Tibial nerve (tissue), 4 donors: ENCODE results near the gene TAS2R1. TPM values are rescaled to one million over a fixed set of nuclear protein-coding genes. Genes with fewer than 3 reads are reported as not detected.

Source experiments
- DNase-seq, 2 donors: peaks; one replicate each; pipeline ENCODE4 v3.0.0-alpha.2; 2019; ENCODE audit warnings: low spot score in 2 of 2
- H3K27ac ChIP-seq, 4 donors: fragments of 200-600 bp; sonication (generic) in 3 of 4; one replicate each; pipeline ENCODE4 v1.5.1; 2017 to 2019; ENCODE audit warnings: mild to moderate bottlenecking in 1 of 4
- H3K27me3 ChIP-seq, 2 donors: fragments of 200-600 bp; sonication (generic) in 1 of 2; one replicate each; pipeline versions ENCODE4 v1.5.1 to v1.6.0; 2017 to 2019
- H3K36me3 ChIP-seq, 3 donors: fragments of 200-600 bp; sonication (generic); one replicate each; pipeline ENCODE4 v1.5.1; 2018 to 2019
- H3K4me1 ChIP-seq, 4 donors: fragments of 200-600 bp; sonication (generic) in 3 of 4; one replicate each; pipeline ENCODE4 v1.5.1; 2017 to 2019
- H3K4me3 ChIP-seq, 4 donors: fragments of 200-600 bp; sonication (generic) in 3 of 4; one replicate each; pipeline ENCODE4 v1.5.1; 2017 to 2019; ENCODE audit warnings: mild to moderate bottlenecking in 1 of 4, moderate library complexity in 1 of 4
- H3K9me3 ChIP-seq, 4 donors: fragments of 200-600 bp; sonication (generic) in 3 of 4; one replicate each; pipeline ENCODE4 v1.5.1; 2017 to 2019
- CTCF ChIP-seq, 5 experiments: fragments of 200-600 bp in 3 of 5; fragments of 450-650 bp in 2 of 5; sonication (generic) in 3 of 5; IDR thresholded peaks; one replicate each; pipeline ENCODE4 v1.5.1; 2016 to 2019; ENCODE audit warnings: antibody characterized with exemption in 5 of 5, mild to moderate bottlenecking in 3 of 5, moderate library complexity in 2 of 5
- EP300 ChIP-seq, 2 donors: sonication (generic); formaldehyde crosslinking; IDR thresholded peaks; one replicate each; pipeline ENCODE4 v1.6.1; 2017; ENCODE audit warnings: antibody characterized with exemption in 2 of 2, mild to moderate bottlenecking in 1 of 2
- POLR2A ChIP-seq, 2 donors: fragments of 450-650 bp; IDR thresholded peaks; one replicate each; pipeline ENCODE4 v1.6.1; 2017; ENCODE audit warnings: antibody characterized with exemption in 2 of 2, mild to moderate bottlenecking in 2 of 2, moderate library complexity in 2 of 2
- WGBS, 2 donors: methylation state at CpG; one replicate each; pipeline ENCODE4 v1.1.5; 2018; 5-methylcytosine and 5-hydroxymethylcytosine counted together
- total RNA-seq, 4 donors: library from RNA; depleted of rRNA; stranded (reverse); fragments of >200 nt; gene quantifications; one replicate each; pipeline ENCODE4 v1.1.0, GENCODE V29; 2016

The TAS2R1 gene
- total RNA-seq, 4 donors from 2014 or later: not detected

DNA sequence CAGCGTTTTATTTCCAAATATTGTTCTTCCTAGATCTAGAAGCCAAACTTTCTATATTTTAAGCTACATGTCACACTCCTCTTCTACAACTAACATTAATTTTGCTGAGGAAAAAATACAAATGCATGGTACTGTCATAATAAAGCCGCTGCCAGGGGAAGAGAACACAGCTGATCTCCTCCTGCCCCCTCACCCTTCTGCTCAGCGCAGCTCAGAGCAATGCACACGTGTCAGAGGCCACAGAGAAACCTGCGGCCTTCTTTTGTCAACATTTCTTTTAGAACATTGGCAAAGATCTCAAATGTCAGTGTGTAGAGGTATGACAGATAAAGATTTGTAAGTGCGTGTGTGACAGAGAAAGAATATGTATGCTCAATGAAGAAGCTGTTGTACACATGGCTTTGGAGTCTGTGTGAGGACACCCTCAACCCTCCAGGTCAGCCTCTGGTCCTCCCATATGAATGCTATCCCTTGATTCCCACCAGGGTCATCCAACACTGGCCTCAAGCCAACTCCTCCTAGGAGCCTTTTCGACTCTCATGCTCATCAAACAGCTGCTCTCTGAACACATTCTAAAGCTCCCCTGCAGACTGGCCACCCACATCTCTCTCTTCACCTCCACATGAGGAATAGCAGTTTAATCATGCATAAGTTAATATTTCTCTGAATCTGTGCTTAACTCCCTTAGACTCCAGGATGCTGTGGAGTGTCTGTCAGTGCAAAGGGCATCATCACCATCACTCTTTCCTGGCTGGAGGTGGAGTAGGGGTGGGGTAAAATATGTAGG is 40.9 kb downstream of the TAS2R1 start:
- no peaks in the 10 kb centered on the region for H3K9me3 ChIP-seq
- no peaks in the 10 kb centered on the region for H3K36me3 ChIP-seq
- no peak for TF ChIP-seq CTCF (IDR thresholded peaks at IDR 0.05)
- TF ChIP-seq EP300 (IDR thresholded peaks at IDR 0.05): no peak
- TF ChIP-seq POLR2A (IDR thresholded peaks at IDR 0.05): no peak
- no peaks in the 10 kb centered on the region for H3K27me3 ChIP-seq
- H3K4me1 ChIP-seq: no peaks in the 10 kb centered on the region
- no peak overlapping the region for H3K27ac ChIP-seq
- DNase-seq: no peak
- no peak overlapping the region for H3K4me3 ChIP-seq
- 74 to 79% methylated on average over 7 of the region's 7 CpGs for WGBS, 2 donors

- TF ChIP-seq CTCF (IDR thresholded peaks at IDR 0.05): no peak
- TF ChIP-seq EP300 (IDR thresholded peaks at IDR 0.05): no peak
- no peak for TF ChIP-seq POLR2A (IDR thresholded peaks at IDR 0.05)
- Histone ChIP-seq H3K4me1 (no peaks in the 10 kb centered on the region), H3K27ac (no peak overlapping the region), H3K27me3 (no peaks in the 10 kb centered on the region), H3K36me3 (no peaks in the 10 kb centered on the region), H3K4me3 (no peak overlapping the region), H3K9me3 (no peaks in the 10 kb centered on the region)
- WGBS, 2 donors: 68 to 80% methylated on average over 6 of the region's 6 CpGs
- DNase-seq: no peak
These were observed 41.9 kb downstream of the TAS2R1 start for GRCh38 chr5:9588254-9588653.

- no peak overlapping the region for H3K27ac ChIP-seq
- no peaks in the 10 kb centered on the region for H3K4me1 ChIP-seq
- H3K4me3 ChIP-seq: no peak overlapping the region
- H3K27me3 ChIP-seq: no peaks in the 10 kb centered on the region
- DNase-seq: no peak
- peaks cover 0 to 6% (median 0%) of the 10 kb centered on the region in 4 donors for H3K9me3 ChIP-seq
- H3K36me3 ChIP-seq: no peaks in the 10 kb centered on the region
- no peak for TF ChIP-seq CTCF (IDR thresholded peaks at IDR 0.05)
- TF ChIP-seq POLR2A (IDR thresholded peaks at IDR 0.05): no peak
- no peak for TF ChIP-seq EP300 (IDR thresholded peaks at IDR 0.05)
These were observed 43.0 kb downstream of the TAS2R1 start for GRCh38 chr5:9587135-9587534.

- TF ChIP-seq POLR2A (IDR thresholded peaks at IDR 0.05) (no peak), CTCF (IDR thresholded peaks at IDR 0.05) (no peak), EP300 (IDR thresholded peaks at IDR 0.05) (no peak)
- no peaks in the 10 kb centered on the region for H3K4me1 ChIP-seq
- H3K9me3 ChIP-seq: peaks cover 0 to 10% (median 0%) of the 10 kb centered on the region in 4 donors
- no peaks in the 10 kb centered on the region for H3K27me3 ChIP-seq
- no peak overlapping the region for H3K4me3 ChIP-seq
- DNase-seq: no peak
- H3K27ac ChIP-seq: no peak overlapping the region
- no peaks in the 10 kb centered on the region for H3K36me3 ChIP-seq
- WGBS, 2 donors: 52 to 73% methylated on average over 2 of the region's 2 CpGs
These were observed 47.7 kb downstream of the TAS2R1 start for GRCh38 chr5:9582406-9582805.

Other genes starting within 250 kb of the TAS2R1 start
- 10 to 100 TPM; 36.3 to 58.4 (median 52.6) TPM for gene SEMA5A, start 84.3 kb downstream of the TAS2R1 start, total RNA-seq